Measurements from ENCODE around the gene GBP5. TPM values are rescaled to one million over a fixed set of nuclear protein-coding genes. Genes with fewer than 3 reads are reported as not detected.
"Not testable (repeated sequence)": the region's sequence is repeated elsewhere in the genome, so short reads cannot be mapped to it uniquely, and the experiment has no call there.

The GBP5 gene, protein sequence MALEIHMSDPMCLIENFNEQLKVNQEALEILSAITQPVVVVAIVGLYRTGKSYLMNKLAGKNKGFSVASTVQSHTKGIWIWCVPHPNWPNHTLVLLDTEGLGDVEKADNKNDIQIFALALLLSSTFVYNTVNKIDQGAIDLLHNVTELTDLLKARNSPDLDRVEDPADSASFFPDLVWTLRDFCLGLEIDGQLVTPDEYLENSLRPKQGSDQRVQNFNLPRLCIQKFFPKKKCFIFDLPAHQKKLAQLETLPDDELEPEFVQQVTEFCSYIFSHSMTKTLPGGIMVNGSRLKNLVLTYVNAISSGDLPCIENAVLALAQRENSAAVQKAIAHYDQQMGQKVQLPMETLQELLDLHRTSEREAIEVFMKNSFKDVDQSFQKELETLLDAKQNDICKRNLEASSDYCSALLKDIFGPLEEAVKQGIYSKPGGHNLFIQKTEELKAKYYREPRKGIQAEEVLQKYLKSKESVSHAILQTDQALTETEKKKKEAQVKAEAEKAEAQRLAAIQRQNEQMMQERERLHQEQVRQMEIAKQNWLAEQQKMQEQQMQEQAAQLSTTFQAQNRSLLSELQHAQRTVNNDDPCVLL
- under 1 TPM; 0.13 to 0.65 (median 0.34) TPM for total RNA-seq

DNA sequence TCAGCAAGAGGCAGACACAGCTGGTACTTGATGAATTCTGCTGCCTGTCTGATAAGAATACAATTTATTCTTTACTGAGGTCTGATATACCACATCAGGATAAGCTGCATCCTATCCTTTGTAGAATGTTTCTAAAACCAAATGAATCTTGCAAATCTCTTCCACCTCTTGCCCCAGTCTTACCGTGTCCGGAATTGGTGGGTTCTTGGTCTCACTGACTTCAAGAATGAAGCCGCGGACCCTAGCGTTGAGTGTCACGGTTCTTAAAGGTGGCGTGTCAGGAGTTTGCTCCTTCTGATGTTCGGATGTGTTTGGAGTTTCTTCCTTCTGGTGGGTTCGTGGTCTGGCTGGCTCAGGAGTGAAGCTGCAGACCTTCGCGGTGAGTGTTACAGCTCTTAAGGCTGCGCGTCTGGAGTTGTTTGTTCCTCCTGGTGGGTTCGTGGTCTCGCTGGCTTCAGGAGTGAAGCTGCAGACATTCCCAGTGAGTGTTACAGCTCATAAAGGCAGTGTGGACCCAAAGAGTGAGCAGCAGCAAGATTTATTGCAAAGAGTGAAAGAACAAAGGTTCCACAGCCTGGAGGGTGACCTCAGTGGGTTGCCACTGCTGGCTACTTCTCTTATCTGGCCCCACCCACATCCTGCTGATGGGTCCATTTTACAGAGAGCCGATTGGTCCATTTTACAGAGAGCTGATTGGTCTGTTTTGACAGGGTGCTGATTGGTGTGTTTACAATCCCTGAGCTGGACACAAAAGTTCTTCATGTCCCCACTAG is at the start of gene GBP5:
GBP5 (minus strand) TSS at position 592 of the 773 bp plus-strand sequence. CDS start 3,305 bp downstream, outside the sequence.
- 77 to 82% methylated on average over 16 of the region's 16 CpGs for WGBS, 2 donors
- DNase-seq (ENCODE audit: low spot score in 2 of 2); intact Hi-C loops (cut with DNase I; ENCODE audit: low total_unique reads); H3K4me3 ChIP-seq (ENCODE audit: low read depth, poor library complexity, severe bottlenecking): not testable (repeated sequence)

DNA sequence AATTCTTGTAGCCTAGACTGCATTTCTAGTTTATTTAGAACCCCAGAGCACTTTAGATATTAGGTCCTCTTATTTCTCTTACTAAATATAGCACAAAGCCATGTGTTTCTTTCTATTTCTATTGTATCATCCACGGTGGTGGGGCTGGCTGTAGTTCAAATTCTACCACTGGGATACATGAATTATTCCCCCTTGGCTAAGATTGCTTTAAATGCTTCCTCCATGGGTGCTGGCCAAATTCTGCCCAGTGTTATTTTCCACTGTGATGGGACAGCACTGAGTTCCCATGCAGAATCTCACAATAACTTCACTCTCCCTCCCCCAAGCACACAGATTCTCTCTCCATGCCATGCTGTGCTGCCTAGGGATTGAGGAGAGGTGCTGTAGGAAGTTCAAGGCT is 49.7 kb upstream of the GBP5 start:
- H3K4me3 ChIP-seq (ENCODE audit: low read depth, poor library complexity, severe bottlenecking): no peak overlapping the region
- 4 to 26% methylated on average over 1 of the region's 1 CpG for WGBS, 2 donors
- intact Hi-C loops (cut with DNase I; ENCODE audit: low total_unique reads): no loop called here
- TF ChIP-seq, protein P1, sequence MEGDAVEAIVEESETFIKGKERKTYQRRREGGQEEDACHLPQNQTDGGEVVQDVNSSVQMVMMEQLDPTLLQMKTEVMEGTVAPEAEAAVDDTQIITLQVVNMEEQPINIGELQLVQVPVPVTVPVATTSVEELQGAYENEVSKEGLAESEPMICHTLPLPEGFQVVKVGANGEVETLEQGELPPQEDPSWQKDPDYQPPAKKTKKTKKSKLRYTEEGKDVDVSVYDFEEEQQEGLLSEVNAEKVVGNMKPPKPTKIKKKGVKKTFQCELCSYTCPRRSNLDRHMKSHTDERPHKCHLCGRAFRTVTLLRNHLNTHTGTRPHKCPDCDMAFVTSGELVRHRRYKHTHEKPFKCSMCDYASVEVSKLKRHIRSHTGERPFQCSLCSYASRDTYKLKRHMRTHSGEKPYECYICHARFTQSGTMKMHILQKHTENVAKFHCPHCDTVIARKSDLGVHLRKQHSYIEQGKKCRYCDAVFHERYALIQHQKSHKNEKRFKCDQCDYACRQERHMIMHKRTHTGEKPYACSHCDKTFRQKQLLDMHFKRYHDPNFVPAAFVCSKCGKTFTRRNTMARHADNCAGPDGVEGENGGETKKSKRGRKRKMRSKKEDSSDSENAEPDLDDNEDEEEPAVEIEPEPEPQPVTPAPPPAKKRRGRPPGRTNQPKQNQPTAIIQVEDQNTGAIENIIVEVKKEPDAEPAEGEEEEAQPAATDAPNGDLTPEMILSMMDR (IDR thresholded peaks at IDR 0.05): no peak
- no peak for TF ChIP-seq POLR2A (IDR thresholded peaks at IDR 0.05)
- DNase-seq (ENCODE audit: low spot score in 2 of 2): no peak

DNA sequence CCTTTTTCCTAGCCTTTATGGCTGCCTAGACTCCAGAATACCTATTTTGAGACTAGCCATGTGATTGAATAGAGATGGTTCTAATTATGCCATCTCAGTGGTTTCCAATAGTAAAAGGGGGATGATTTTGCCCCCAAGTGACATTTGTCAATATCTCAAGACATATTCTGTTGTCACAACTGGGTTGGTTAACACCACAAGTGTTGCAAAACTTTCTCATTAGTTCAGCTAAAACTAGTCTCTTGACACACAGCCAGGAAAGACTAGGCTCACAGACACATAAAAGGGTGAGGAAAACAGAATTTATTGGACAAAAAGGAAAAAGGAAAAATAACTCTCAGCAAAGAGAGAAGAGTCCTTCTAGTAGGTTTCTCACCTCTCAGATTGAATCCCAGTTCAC is 39.9 kb upstream of the GBP5 start:
- intact Hi-C loops (cut with DNase I; ENCODE audit: low total_unique reads): no loop called here
- no peak overlapping the region for H3K4me3 ChIP-seq (ENCODE audit: low read depth, poor library complexity, severe bottlenecking)
- DNase-seq (ENCODE audit: low spot score in 2 of 2): no peak
- TF ChIP-seq, protein P1 (IDR thresholded peaks at IDR 0.05): no peak
- no peak for TF ChIP-seq POLR2A (IDR thresholded peaks at IDR 0.05)

DNA sequence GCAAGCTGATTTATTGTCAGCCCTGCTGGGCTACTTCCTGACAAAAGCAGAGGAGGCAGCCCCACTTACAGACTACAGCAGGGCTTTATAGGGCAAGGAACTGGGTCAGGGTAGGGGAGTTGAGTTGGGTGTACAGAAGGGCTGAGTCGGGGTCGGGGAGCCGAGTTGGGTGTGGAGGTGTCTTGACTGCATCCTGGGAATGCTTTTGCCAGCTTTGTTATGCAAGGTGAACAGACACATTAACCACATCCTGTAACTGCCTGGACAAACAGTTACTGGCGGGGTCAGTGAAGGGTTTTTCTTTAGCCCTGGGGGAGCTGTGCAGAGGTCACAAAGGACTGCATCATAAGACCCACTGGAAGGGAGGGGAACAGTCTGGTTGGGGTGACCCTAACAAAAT is 39.1 kb upstream of the GBP5 start:
- WGBS, 2 donors: 59 to 77% methylated on average over 4 of the region's 4 CpGs
- H3K4me3 ChIP-seq (ENCODE audit: low read depth, poor library complexity, severe bottlenecking): no peak overlapping the region
- no peak for TF ChIP-seq POLR2A (IDR thresholded peaks at IDR 0.05)
- TF ChIP-seq, protein P1 (IDR thresholded peaks at IDR 0.05): no peak
- DNase-seq (ENCODE audit: low spot score in 2 of 2): no peak
- intact Hi-C loops (cut with DNase I; ENCODE audit: low total_unique reads): no loop called here

DNA sequence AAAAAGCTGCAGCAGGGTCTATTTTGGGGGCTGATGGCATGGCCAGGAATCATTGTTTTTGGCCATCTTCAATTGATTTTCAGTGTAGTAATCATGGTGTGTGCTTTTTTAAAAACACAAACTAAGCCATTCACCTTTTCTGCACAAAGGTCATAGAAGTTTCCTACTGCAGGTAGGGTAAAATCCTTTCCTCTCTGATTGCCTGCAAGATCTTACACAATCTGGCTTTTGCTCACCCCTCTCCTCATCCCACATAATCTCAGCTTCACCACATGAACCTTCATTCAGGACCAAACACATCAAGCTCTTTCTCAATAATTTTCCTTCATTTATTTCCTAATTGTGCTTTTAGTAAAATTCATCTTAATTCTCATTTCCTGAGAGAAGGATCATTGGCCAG is 38.3 kb upstream of the GBP5 start:
- H3K4me3 ChIP-seq (ENCODE audit: low read depth, poor library complexity, severe bottlenecking): no peak overlapping the region
- no peak for DNase-seq (ENCODE audit: low spot score in 2 of 2)
- intact Hi-C loops (cut with DNase I; ENCODE audit: low total_unique reads): no loop called here
- TF ChIP-seq POLR2A (IDR thresholded peaks at IDR 0.05): no peak
- TF ChIP-seq, protein P1 (IDR thresholded peaks at IDR 0.05): no peak

DNA sequence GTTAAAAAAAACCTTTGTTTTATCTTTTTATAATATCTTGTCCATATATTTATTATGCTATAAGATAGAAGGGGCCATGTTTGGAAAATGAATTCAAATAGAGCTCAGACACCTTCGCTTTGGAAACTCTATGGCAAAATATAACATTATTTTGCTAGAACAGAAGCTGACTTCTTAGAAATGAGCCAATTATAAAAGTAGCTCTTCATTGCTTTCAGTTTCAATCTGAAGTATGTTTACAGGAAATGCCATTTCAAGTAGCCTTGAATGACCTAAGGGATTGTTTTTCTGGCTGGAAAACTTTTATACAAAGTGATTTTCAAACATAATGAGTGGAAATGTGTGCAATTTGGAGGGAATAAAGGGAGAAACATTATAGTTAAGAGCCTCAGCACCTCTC is 37.8 kb upstream of the GBP5 start:
- no peak overlapping the region for H3K4me3 ChIP-seq (ENCODE audit: low read depth, poor library complexity, severe bottlenecking)
- TF ChIP-seq POLR2A (IDR thresholded peaks at IDR 0.05): no peak
- TF ChIP-seq, protein P1 (IDR thresholded peaks at IDR 0.05): no peak
- DNase-seq (ENCODE audit: low spot score in 2 of 2): no peak
- intact Hi-C loops (cut with DNase I; ENCODE audit: low total_unique reads): no loop called here
- 44 to 49% methylated on average over 1 of the region's 1 CpG for WGBS, 2 donors
